Activated naive CD8-positive, alpha-beta T cell (primary cell): ENCODE measurements around the gene MYO5B.
A peak's percentile ranks its signal among the peaks of the same experiment; 100 is the strongest.
"Not testable (repeated sequence)": the region's sequence is repeated elsewhere in the genome, so short reads cannot be mapped to it uniquely, and the experiment has no call there.

Experiments used
- H3K27ac Mint-ChIP-seq: one replicate; pipeline ENCODE4 v1.8.0; 2021; ENCODE audit warnings: mixed read lengths
- H3K27me3 Mint-ChIP-seq: one replicate; pipeline ENCODE4 v1.8.0; 2021; ENCODE audit warnings: mixed read lengths
- H3K36me3 Mint-ChIP-seq: one replicate; pipeline ENCODE4 v1.8.0; 2021; ENCODE audit warnings: mixed read lengths
- H3K4me1 Mint-ChIP-seq: one replicate; pipeline ENCODE4 v1.8.0; 2021; ENCODE audit warnings: low read depth, mixed read lengths
- H3K4me3 Mint-ChIP-seq: one replicate; pipeline ENCODE4 v1.8.0; 2021; ENCODE audit warnings: mild to moderate bottlenecking, mixed read lengths
- H3K9me3 Mint-ChIP-seq: one replicate; pipeline ENCODE4 v1.8.0; 2021; ENCODE audit warnings: low read depth, mixed read lengths

MYO5B gene

GRCh38 chr18:50194631-50195532 is at the start of gene MYO5B:
Gene MYO5B, minus strand, starts transcription at chr18:50195147. Its CDS starts 354 bp downstream, at chr18:50194793.
- no peaks in the 10 kb centered on the region for H3K9me3 Mint-ChIP-seq
- peak within 1 kb of the TSS; percentile 80 for H3K4me3 Mint-ChIP-seq
- H3K27ac Mint-ChIP-seq = no peak within 1 kb of the TSS
- H3K4me1 Mint-ChIP-seq = peaks cover 17% of the 10 kb centered on the region
- peaks cover 44% of the 10 kb centered on the region for H3K27me3 Mint-ChIP-seq
- no peaks in the 10 kb centered on the region for H3K36me3 Mint-ChIP-seq

GRCh38 chr18:50241768-50242167 is 46.8 kb upstream of the MYO5B start:
- H3K27ac Mint-ChIP-seq, H3K4me1 Mint-ChIP-seq, H3K4me3 Mint-ChIP-seq: not testable (repeated sequence)
- Mint-ChIP-seq H3K36me3 (peaks cover 17% of the 10 kb centered on the region), H3K9me3 (peaks cover 18% of the 10 kb centered on the region), H3K27me3 (peaks cover 11% of the 10 kb centered on the region)

GRCh38 chr18:50240080-50240563 is 45.2 kb upstream of the MYO5B start:
- Mint-ChIP-seq H3K4me3 (no peak overlapping the region), H3K4me1 (no peaks in the 10 kb centered on the region), H3K27me3 (peaks cover 11% of the 10 kb centered on the region), H3K36me3 (peaks cover 17% of the 10 kb centered on the region), H3K9me3 (peaks cover 18% of the 10 kb centered on the region), H3K27ac (no peak overlapping the region)

- Mint-ChIP-seq H3K4me3 (no peak overlapping the region), H3K27ac (no peak overlapping the region)
Observed at GRCh38 chr18:50232419-50232818, 37.5 kb upstream of the MYO5B start.

GRCh38 chr18:50231621-50232020 is 36.7 kb upstream of the MYO5B start:
- Mint-ChIP-seq H3K27ac (no peak overlapping the region), H3K9me3 (no peaks in the 10 kb centered on the region), H3K4me3 (no peak overlapping the region), H3K4me1 (no peaks in the 10 kb centered on the region), H3K36me3 (no peaks in the 10 kb centered on the region), H3K27me3 (peaks cover 5% of the 10 kb centered on the region)

More at GRCh38 chr18:50232419-50232818, 37.5 kb upstream of the MYO5B start:
- H3K4me1 Mint-ChIP-seq = no peaks in the 10 kb centered on the region
- H3K27me3 Mint-ChIP-seq = peaks cover 5% of the 10 kb centered on the region
- H3K36me3 Mint-ChIP-seq = no peaks in the 10 kb centered on the region
- no peaks in the 10 kb centered on the region for H3K9me3 Mint-ChIP-seq

- Mint-ChIP-seq H3K36me3 (peaks cover 11% of the 10 kb centered on the region), H3K9me3 (peaks cover 13% of the 10 kb centered on the region)
- H3K27me3 Mint-ChIP-seq, H3K4me1 Mint-ChIP-seq, H3K4me3 Mint-ChIP-seq, H3K27ac Mint-ChIP-seq: not testable (repeated sequence)
Observed at GRCh38 chr18:50220249-50220648, 25.3 kb upstream of the MYO5B start.

GRCh38 chr18:50218432-50219197 is 23.7 kb upstream of the MYO5B start:
- H3K9me3 Mint-ChIP-seq = peaks cover 13% of the 10 kb centered on the region
- H3K4me3 Mint-ChIP-seq = no peak overlapping the region
- H3K27me3 Mint-ChIP-seq = peaks cover 9% of the 10 kb centered on the region
- H3K27ac Mint-ChIP-seq = no peak overlapping the region
- H3K36me3 Mint-ChIP-seq = peaks cover 11% of the 10 kb centered on the region
- no peaks in the 10 kb centered on the region for H3K4me1 Mint-ChIP-seq

- H3K27ac Mint-ChIP-seq = no peak overlapping the region
- no peaks in the 10 kb centered on the region for H3K9me3 Mint-ChIP-seq
- no peak overlapping the region for H3K4me3 Mint-ChIP-seq
- peaks cover 21% of the 10 kb centered on the region for H3K27me3 Mint-ChIP-seq
- no peaks in the 10 kb centered on the region for H3K36me3 Mint-ChIP-seq
- peaks cover 3% of the 10 kb centered on the region for H3K4me1 Mint-ChIP-seq
Observed at GRCh38 chr18:50209311-50209710, 14.4 kb upstream of the MYO5B start.

GRCh38 chr18:50207722-50208121 is 12.8 kb upstream of the MYO5B start:
- no peaks in the 10 kb centered on the region for H3K36me3 Mint-ChIP-seq
- H3K9me3 Mint-ChIP-seq = no peaks in the 10 kb centered on the region
- H3K4me3 Mint-ChIP-seq = no peak overlapping the region
- peaks cover 10% of the 10 kb centered on the region for H3K4me1 Mint-ChIP-seq
- peaks cover 33% of the 10 kb centered on the region for H3K27me3 Mint-ChIP-seq
- no peak overlapping the region for H3K27ac Mint-ChIP-seq

GRCh38 chr18:50203801-50204604 is 9.1 kb upstream of the MYO5B start:
- Mint-ChIP-seq H3K27me3 (peaks cover 41% of the 10 kb centered on the region), H3K36me3 (no peaks in the 10 kb centered on the region), H3K9me3 (no peaks in the 10 kb centered on the region), H3K4me3 (no peak overlapping the region), H3K4me1 (peaks cover 10% of the 10 kb centered on the region), H3K27ac (no peak overlapping the region)

- Mint-ChIP-seq H3K4me1 (peaks cover 10% of the 10 kb centered on the region), H3K27me3 (peaks cover 53% of the 10 kb centered on the region), H3K27ac (no peak overlapping the region), H3K9me3 (no peaks in the 10 kb centered on the region), H3K4me3 (no peak overlapping the region), H3K36me3 (no peaks in the 10 kb centered on the region)
Observed at GRCh38 chr18:50201476-50202018, 6.6 kb upstream of the MYO5B start.

- no peak overlapping the region for H3K4me3 Mint-ChIP-seq
- peaks cover 16% of the 10 kb centered on the region for H3K4me1 Mint-ChIP-seq
- H3K27ac Mint-ChIP-seq = no peak overlapping the region
- no peaks in the 10 kb centered on the region for H3K36me3 Mint-ChIP-seq
- peaks cover 51% of the 10 kb centered on the region for H3K27me3 Mint-ChIP-seq
- H3K9me3 Mint-ChIP-seq = no peaks in the 10 kb centered on the region
Observed at GRCh38 chr18:50199921-50200320, 5.0 kb upstream of the MYO5B start.

GRCh38 chr18:50199346-50199855 is 4.5 kb upstream of the MYO5B start:
- H3K9me3 Mint-ChIP-seq = no peaks in the 10 kb centered on the region
- H3K4me1 Mint-ChIP-seq = peaks cover 14% of the 10 kb centered on the region

GRCh38 chr18:50196261-50196660 is 1.3 kb upstream of the MYO5B start:
- Mint-ChIP-seq H3K36me3 (no peaks in the 10 kb centered on the region), H3K27ac (no peak overlapping the region), H3K27me3 (peaks cover 46% of the 10 kb centered on the region), H3K9me3 (no peaks in the 10 kb centered on the region), H3K4me3 (peak overlapping the region; percentile 60), H3K4me1 (peaks cover 14% of the 10 kb centered on the region)

More at GRCh38 chr18:50199346-50199855, 4.5 kb upstream of the MYO5B start:
- Mint-ChIP-seq H3K27me3 (peaks cover 47% of the 10 kb centered on the region), H3K4me3 (no peak overlapping the region), H3K27ac (no peak overlapping the region), H3K36me3 (no peaks in the 10 kb centered on the region)
